Left lung (tissue), 10 donors: ENCODE measurements around the gene PARP8. TPM values are rescaled to one million over a fixed set of nuclear protein-coding genes. Genes with fewer than 3 reads are reported as not detected.
"Not testable (repeated sequence)": the region's sequence is repeated elsewhere in the genome, so short reads cannot be mapped to it uniquely, and the experiment has no call there.

Source experiments
- ATAC-seq: fragments of 200-7000 bp; cut with Tn5 transposase; one replicate; pipeline ENCODE4 v1.9.1; 2020; ENCODE audit warnings: moderate library complexity
- DNase-seq, 4 donors: peaks; one replicate each; pipeline ENCODE4 v3.0.0-alpha.2; 2013 to 2020
- H3K27ac ChIP-seq, 2 donors: fragments of 200-600 bp; sonication (generic) in 1 of 2; one replicate each; pipeline versions ENCODE4 v1.5.0 to v1.8.0; 2020 to 2021
- H3K27me3 ChIP-seq, 2 donors: fragments of 200-600 bp; sonication (generic) in 1 of 2; one replicate each; pipeline versions ENCODE4 v1.5.0 to v1.8.0; 2020 to 2021
- H3K36me3 ChIP-seq, 2 donors: fragments of 200-600 bp; sonication (generic) in 1 of 2; one replicate each; pipeline versions ENCODE4 v1.5.0 to v1.8.0; 2020 to 2021
- H3K4me1 ChIP-seq, 2 donors: fragments of 200-600 bp; one replicate each; pipeline ENCODE4 v1.8.0; 2021
- H3K4me3 ChIP-seq, 2 donors: fragments of 200-600 bp; sonication (generic) in 1 of 2; one replicate each; pipeline versions ENCODE4 v1.5.0 to v1.8.0; 2020 to 2021; ENCODE audit warnings: mild to moderate bottlenecking in 1 of 2
- H3K9me3 ChIP-seq, 2 donors: fragments of 200-600 bp; sonication (generic) in 1 of 2; one replicate each; pipeline versions ENCODE4 v1.5.0 to v1.8.0; 2020 to 2021
- CTCF ChIP-seq, 2 donors: fragments of 200-600 bp; sonication (generic) in 1 of 2; IDR thresholded peaks; one replicate each; pipeline versions ENCODE4 v1.5.0 to v1.8.0; 2021; ENCODE audit warnings: antibody characterized with exemption in 2 of 2
- intact Hi-C, 2 donors: fragments of 100-400 bp; cut with DNase I; formaldehyde crosslinking; loops; one replicate each; pipeline versions ENCODE4 v1.11.2 to v1.14.2; 2022
- polyA plus RNA-seq, 6 donors: library from polyadenylated mRNA; unstranded; fragments of 120-200 nt; gene quantifications; one replicate each; pipeline ENCODE4 v1.2.1, GENCODE V29; 2013; ENCODE audit not compliant: insufficient read length in 6 of 6
- total RNA-seq, 2 donors: library from RNA; stranded (reverse); fragmentation: NEBNext Ultra II Directional; extraction: Animal tissue kit (Norgen Biotek cat#: 25700); gene quantifications; one replicate each; pipeline ENCODE4 v1.2.1, GENCODE V29; 2021
- donor health status: DM: no; HTN: yes; CAD: no.
- donor health status: DM: no; HTN: no; CAD: no.

Gene PARP8
- total and polyA plus RNA-seq, 8 donors = 19.1 to 41.3 (median 22.0) TPM

DNA sequence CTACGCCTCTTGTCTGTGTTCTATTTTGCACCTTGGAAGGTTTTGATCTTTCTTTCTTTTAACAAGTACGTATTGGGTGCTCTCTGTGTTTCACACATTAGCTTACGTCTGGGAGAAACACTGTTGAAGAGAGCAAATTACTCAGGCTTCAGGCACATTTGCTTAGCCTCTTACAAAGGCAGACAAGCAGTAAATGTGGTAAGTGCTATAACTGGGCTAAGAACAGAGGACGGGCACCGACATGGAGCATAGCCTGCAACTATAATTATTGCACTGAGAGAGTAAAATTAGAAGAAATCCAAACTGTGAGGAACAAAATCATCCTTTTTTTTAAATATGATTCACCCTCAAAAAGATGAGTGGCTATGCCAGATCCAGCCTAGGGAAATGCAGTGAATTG lies 9.4 kb upstream of the PARP8 start:
- no peak for TF ChIP-seq CTCF (IDR thresholded peaks at IDR 0.05)
- no peak for ATAC-seq
- no peak for DNase-seq

DNA sequence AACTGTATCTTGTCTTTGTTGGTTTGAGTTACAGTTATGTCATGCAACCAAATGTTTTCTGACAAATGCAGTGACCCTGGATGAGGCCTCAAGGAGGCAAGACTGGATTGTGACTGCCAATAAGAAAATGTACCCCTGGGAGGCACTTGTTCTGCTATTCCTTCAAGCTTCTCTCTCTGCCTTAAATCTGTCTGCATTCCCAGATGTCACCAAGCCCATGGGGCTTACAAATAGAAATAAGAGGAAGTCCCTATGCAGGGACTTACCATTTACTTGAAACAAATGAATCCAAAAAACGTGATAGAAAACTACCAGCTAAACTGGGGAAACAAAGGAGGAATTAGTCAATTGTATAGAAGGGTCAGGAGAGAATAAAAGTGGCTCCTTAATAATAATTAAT lies 8.2 kb upstream of the PARP8 start:
- Histone ChIP-seq H3K36me3 (no peaks in the 10 kb centered on the region), H3K27me3 (no peaks in the 10 kb centered on the region), H3K27ac (no peak overlapping the region), H3K4me3 (no peak overlapping the region), H3K4me1 (peaks cover 0 to 10% of the 10 kb centered on the region in 2 donors), H3K9me3 (no peaks in the 10 kb centered on the region)
- intact Hi-C loops = no loop called here
- no peak for TF ChIP-seq CTCF (IDR thresholded peaks at IDR 0.05)
- ATAC-seq = no peak
- DNase-seq = no peak

More for the DNA sequence above, 9.4 kb upstream of the PARP8 start:
- no peak overlapping the region for H3K27ac ChIP-seq
- no peak overlapping the region for H3K4me3 ChIP-seq
- intact Hi-C loops = no loop called here
- no peaks in the 10 kb centered on the region for H3K27me3 ChIP-seq
- H3K36me3 ChIP-seq = no peaks in the 10 kb centered on the region
- no peaks in the 10 kb centered on the region for H3K9me3 ChIP-seq
- H3K4me1 ChIP-seq = peaks cover 0 to 10% of the 10 kb centered on the region in 2 donors

DNA sequence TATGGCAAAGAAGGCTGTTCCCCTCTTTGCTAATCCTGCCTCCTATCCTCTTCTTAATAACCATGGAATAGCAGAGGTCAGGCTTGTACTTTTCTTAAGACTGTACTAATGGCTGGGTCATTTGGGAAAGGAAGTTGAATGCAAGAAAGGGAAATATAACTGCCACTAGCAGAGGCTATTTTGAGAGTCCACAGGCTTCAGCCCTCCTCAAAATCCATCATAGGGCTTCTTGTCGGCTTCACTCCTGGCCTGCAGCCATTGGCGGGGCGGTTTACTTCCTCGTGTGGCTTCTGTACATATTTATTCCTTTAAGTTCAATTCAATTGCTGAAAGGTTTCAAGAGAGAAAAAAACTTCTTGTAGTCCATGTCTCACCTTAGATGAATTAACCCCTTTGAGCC lies 2.8 kb upstream of the PARP8 start:
- Histone ChIP-seq H3K36me3 (no peaks in the 10 kb centered on the region), H3K4me3 (no peak overlapping the region), H3K27me3 (no peaks in the 10 kb centered on the region), H3K4me1 (peaks cover 2 to 32% of the 10 kb centered on the region in 2 donors), H3K9me3 (no peaks in the 10 kb centered on the region), H3K27ac (peak overlapping the region; percentile 27 to 57)
- intact Hi-C loops = no loop called here
- ATAC-seq (peak; percentile 53), DNase-seq (peak in 3 of 4 donors; percentile 30 to 77 (median 66))
- no peak for TF ChIP-seq CTCF (IDR thresholded peaks at IDR 0.05)

GRCh38 chr5:50665091-50665490 lies 1.3 kb upstream of the PARP8 start:
- Histone ChIP-seq H3K4me1 (peaks cover 2 to 46% of the 10 kb centered on the region in 2 donors), H3K27me3 (no peaks in the 10 kb centered on the region), H3K36me3 (no peaks in the 10 kb centered on the region), H3K27ac (peak overlapping the region in 1 of 2 donors; percentile 98), H3K4me3 (no peak overlapping the region), H3K9me3 (no peaks in the 10 kb centered on the region)
- no peak for TF ChIP-seq CTCF (IDR thresholded peaks at IDR 0.05)
- DNase-seq = no peak
- intact Hi-C loops = no loop called here
- peak; percentile 15 for ATAC-seq

DNA sequence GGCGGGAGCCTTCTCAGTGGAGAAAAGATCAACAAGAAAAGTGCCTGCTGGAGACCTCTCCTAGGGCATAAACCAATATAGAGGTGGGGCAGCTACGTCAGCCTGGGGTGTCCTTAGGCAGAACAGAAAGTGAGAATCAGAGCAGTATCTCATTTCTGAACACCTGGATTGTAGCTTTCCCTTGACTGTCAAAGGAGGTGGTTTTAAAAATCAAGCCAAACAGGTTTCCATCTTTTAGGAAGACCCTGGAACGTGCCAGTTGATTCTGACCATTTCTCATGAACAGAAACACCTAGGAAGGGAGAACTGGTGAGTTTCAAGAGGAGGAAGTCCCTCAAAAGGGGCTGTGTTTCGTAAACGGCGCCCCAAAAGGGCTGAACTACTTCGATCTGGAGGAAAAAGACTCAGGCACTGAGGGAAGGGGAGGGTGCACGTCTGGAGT lies 655 bp upstream of the PARP8 start:
- intact Hi-C loops, ATAC-seq, H3K9me3 ChIP-seq, H3K27me3 ChIP-seq, H3K36me3 ChIP-seq: not testable (repeated sequence)
- peak overlapping the region; percentile 78 to 96 for H3K4me3 ChIP-seq
- peak in 1 of 4 donors; percentile 39 for DNase-seq
- peaks cover 2 to 52% of the 10 kb centered on the region in 2 donors for H3K4me1 ChIP-seq
- peak overlapping the region; percentile 91 to 98 for H3K27ac ChIP-seq

DNA sequence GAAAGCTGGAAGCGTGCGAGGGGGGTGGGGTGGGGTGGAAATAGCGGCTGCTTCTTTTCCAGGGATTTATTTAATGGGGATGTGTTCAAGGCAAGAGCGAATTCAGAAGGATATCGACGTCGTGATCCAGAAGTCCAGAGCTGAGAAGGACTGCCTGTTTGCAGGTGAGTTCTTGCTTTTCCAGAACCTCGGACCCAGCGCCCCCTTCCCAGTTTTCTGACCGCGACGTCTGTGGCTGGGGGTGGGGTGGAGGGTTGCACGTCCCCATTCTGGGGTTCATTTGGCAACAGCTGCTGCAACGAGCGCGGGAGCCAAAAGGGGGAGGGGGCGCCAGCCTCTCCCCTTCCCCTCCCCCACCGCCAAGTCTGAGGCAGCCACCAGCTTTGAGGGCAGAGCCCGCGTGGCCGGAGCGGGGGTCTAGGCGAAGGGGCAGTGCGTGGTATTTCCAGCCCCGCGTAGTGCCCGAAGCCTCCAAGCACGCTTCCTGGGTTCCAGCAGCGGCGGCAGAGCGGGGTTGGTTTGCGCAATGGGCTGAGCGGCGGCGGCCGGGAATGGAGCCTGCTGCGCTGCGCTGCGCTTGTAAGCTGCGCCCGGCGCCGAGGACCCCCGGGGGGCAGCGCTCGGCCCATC lies 701 bp downstream of the PARP8 start:
- intact Hi-C loops = no loop called here
- Histone ChIP-seq H3K36me3 (no peaks in the 10 kb centered on the region), H3K9me3 (no peaks in the 10 kb centered on the region), H3K4me3 (peak overlapping the region; percentile 78 to 96), H3K4me1 (peaks cover 2 to 64% of the 10 kb centered on the region in 2 donors), H3K27me3 (no peaks in the 10 kb centered on the region), H3K27ac (peak overlapping the region; percentile 91 to 98)
- ATAC-seq (peak; percentile 78), DNase-seq (peak; percentile 65 to 95 (median 68))
- no peak for TF ChIP-seq CTCF (IDR thresholded peaks at IDR 0.05)
